WTC11 (cell line): ENCODE results near the gene SPNS2. TPM values are rescaled to one million over a fixed set of nuclear protein-coding genes. Genes with fewer than 3 reads are reported as not detected.

Experiments
- ATAC-seq: fragments of 200-7000 bp; cut with Tn5 transposase; 2 replicates; pipeline ENCODE4 v1.10.0; 2021; ENCODE audit warnings: mild to moderate bottlenecking, moderate library complexity
- CTCF ChIA-PET: fragments of 300-600 bp; sonication (Branson Sonifier 250); formaldehyde crosslinking; loops from one replicate; lab custom pipeline; 2021; ENCODE audit warnings: antibody characterized with exemption; lab: Charles Lee
- POLR2A ChIA-PET: fragments of 350-600 bp; sonication (Branson Sonifier 250); formaldehyde crosslinking; loops from one replicate; lab custom pipeline; 2021; ENCODE audit warnings: antibody characterized with exemption; lab: Charles Lee
- DNase-seq: peaks from one replicate; pipeline ENCODE4 v3.0.0; 2021; ENCODE audit warnings: low spot score
- H3K27ac Mint-ChIP-seq: 2 replicates; pipeline ENCODE4 v1.8.0; 2021; ENCODE audit warnings: mixed read lengths
- H3K27me3 Mint-ChIP-seq: 2 replicates; pipeline ENCODE4 v1.8.0; 2021; ENCODE audit warnings: low read depth, mild to moderate bottlenecking, moderate library complexity, mixed read lengths
- H3K36me3 Mint-ChIP-seq: 2 replicates; pipeline ENCODE4 v1.8.0; 2021; ENCODE audit warnings: mixed read lengths
- H3K4me1 Mint-ChIP-seq: 2 replicates; pipeline ENCODE4 v1.8.0; 2022; ENCODE audit warnings: mixed read lengths
- H3K4me3 Mint-ChIP-seq: 2 replicates; pipeline ENCODE4 v1.8.0; 2021; ENCODE audit warnings: mild to moderate bottlenecking, moderate library complexity, mixed read lengths
- H3K9me3 Mint-ChIP-seq: 2 replicates; pipeline ENCODE4 v1.8.0; 2021; ENCODE audit warnings: mixed read lengths
- CREB1 ChIP-seq: sonication (generic); formaldehyde crosslinking; IDR thresholded peaks from 2 replicates; pipeline ENCODE4 v1.8.0; 2023; ENCODE audit warnings: mild to moderate bottlenecking, missing genetic modification reagents
- CTCF ChIP-seq: fragments of 200-600 bp; IDR thresholded peaks from 2 replicates; pipeline ENCODE4 v1.8.0; 2022; ENCODE audit warnings: antibody characterized with exemption
- ELF4 ChIP-seq: sonication (generic); formaldehyde crosslinking; IDR thresholded peaks from 2 replicates; pipeline ENCODE4 v1.8.1; 2022; ENCODE audit warnings: low read depth, mild to moderate bottlenecking, moderate library complexity, missing genetic modification reagents
- ESRRA ChIP-seq: sonication (generic); formaldehyde crosslinking; IDR thresholded peaks from 2 replicates; pipeline ENCODE4 v1.8.1; 2022; ENCODE audit warnings: mild to moderate bottlenecking, missing genetic modification reagents, borderline replicate concordance
- ETV6 ChIP-seq: sonication (generic); formaldehyde crosslinking; IDR thresholded peaks from 2 replicates; pipeline ENCODE4 v1.8.1; 2022; ENCODE audit warnings: mild to moderate bottlenecking, missing genetic modification reagents
- GRHL2 ChIP-seq: fragments of 250-450 bp; sonication (Bioruptor Pico); IDR thresholded peaks from 2 replicates; pipeline ENCODE4 v1.8.0; 2022; ENCODE audit warnings: mild to moderate bottlenecking, moderate library complexity; ENCODE audit not compliant: insufficient replicate concordance, severe bottlenecking
- GTF2I ChIP-seq: fragments of 250-450 bp; sonication (Bioruptor Pico); conservative IDR thresholded peaks from 2 replicates; pipeline ENCODE4 v1.4.0; 2021; ENCODE audit warnings: mild to moderate bottlenecking
- HMGA2 ChIP-seq: fragments of 250-450 bp; sonication (Bioruptor Pico); IDR thresholded peaks from 2 replicates; pipeline ENCODE4 v1.4.0; 2021; ENCODE audit warnings: mild to moderate bottlenecking, moderate library complexity
- NR3C1 ChIP-seq: sonication (generic); formaldehyde crosslinking; conservative IDR thresholded peaks from 2 replicates; pipeline ENCODE4 v1.8.1; 2023; ENCODE audit warnings: low read depth, mild to moderate bottlenecking, missing genetic modification reagents
- OVOL2 ChIP-seq: fragments of 250-450 bp; sonication (Bioruptor Pico); IDR thresholded peaks from 2 replicates; pipeline ENCODE4 v1.9.0; 2021; ENCODE audit warnings: mild to moderate bottlenecking, borderline replicate concordance
- PRDM15 ChIP-seq: sonication (generic); formaldehyde crosslinking; IDR thresholded peaks from 2 replicates; pipeline ENCODE4 v1.8.0; 2022; ENCODE audit warnings: missing genetic modification reagents
- TEAD1 ChIP-seq: sonication (generic); formaldehyde crosslinking; IDR thresholded peaks from 2 replicates; pipeline ENCODE4 v1.8.0; 2022; ENCODE audit warnings: mild to moderate bottlenecking, missing genetic modification reagents
- TEAD4 ChIP-seq: sonication (generic); formaldehyde crosslinking; IDR thresholded peaks from 2 replicates; pipeline ENCODE4 v1.8.0; 2022; ENCODE audit warnings: mild to moderate bottlenecking, missing genetic modification reagents
- ZBTB21 ChIP-seq: sonication (generic); formaldehyde crosslinking; IDR thresholded peaks from 2 replicates; pipeline ENCODE4 v1.8.1; 2023; ENCODE audit warnings: mild to moderate bottlenecking, missing genetic modification reagents, borderline replicate concordance
- ZNF396 ChIP-seq: fragments of 250-450 bp; sonication (Bioruptor Pico); IDR thresholded peaks from 2 replicates; pipeline ENCODE4 v1.8.0; 2021; ENCODE audit warnings: mild to moderate bottlenecking, moderate library complexity, borderline replicate concordance
- total RNA-seq: library from RNA; stranded (reverse); gene quantifications from 3 replicates; pipeline ENCODE4 v1.2.3, GENCODE V29; 2021
- TF ChIP-seq, protein P1 (sequence below): fragments of 250-450 bp; sonication (Bioruptor Pico); conservative IDR thresholded peaks from 2 replicates; pipeline ENCODE4 v1.9.0; 2021; ENCODE audit warnings: mild to moderate bottlenecking
- TF ChIP-seq, protein P2 (sequence below): sonication (generic); formaldehyde crosslinking; IDR thresholded peaks from 2 replicates; pipeline ENCODE4 v1.8.0; 2022; ENCODE audit warnings: mild to moderate bottlenecking, missing genetic modification reagents
- TF ChIP-seq, protein P3 (sequence below): sonication (generic); formaldehyde crosslinking; IDR thresholded peaks from 2 replicates; pipeline ENCODE4 v1.8.1; 2022; ENCODE audit warnings: missing genetic modification reagents, borderline replicate concordance

Gene SPNS2
- total RNA-seq, 1 experiment from 2014 or later: 0.87 TPM

DNA sequence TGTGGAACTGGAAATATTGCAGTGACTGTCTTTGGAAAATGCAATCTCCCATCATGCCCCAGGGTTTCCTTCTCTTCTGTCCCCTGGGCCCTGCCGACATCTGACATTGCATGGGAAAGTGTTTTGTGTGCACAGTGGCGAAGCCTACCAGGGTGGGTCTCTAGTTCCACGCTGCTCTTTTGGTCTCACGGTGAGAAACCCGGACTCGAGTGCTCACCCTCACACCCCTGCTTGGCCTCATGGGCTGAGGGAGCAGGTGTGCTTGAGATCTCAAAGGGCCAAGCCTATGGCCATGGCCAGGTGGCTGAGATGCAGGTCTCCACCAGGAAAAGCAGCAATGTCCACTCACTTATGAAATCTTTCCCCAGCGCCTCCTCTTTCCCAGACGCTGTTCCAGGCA, 32.9 kb upstream of the SPNS2 start:
- POLR2A ChIA-PET: no interaction called here
- CTCF ChIA-PET: no interaction called here
- H3K27me3 Mint-ChIP-seq: peaks cover 5% of the 10 kb centered on the region; the same call in 1 of the 2 replicates
- H3K4me1 Mint-ChIP-seq: no peaks in the 10 kb centered on the region
- DNase-seq (no peak), ATAC-seq (no peak)
- H3K36me3 Mint-ChIP-seq: no peaks in the 10 kb centered on the region
- H3K4me3 Mint-ChIP-seq: no peak overlapping the region
- H3K9me3 Mint-ChIP-seq: peaks cover 6% of the 10 kb centered on the region
- TF ChIP-seq CTCF (no peak), OVOL2 (CRISPR knock-in tag) (no peak), HMGA2 (CRISPR knock-in tag) (no peak), GRHL2 (no peak), TEAD1 (CRISPR knock-in tag) (no peak), TEAD4 (CRISPR knock-in tag) (no peak), ELF4 (CRISPR knock-in tag) (no peak), NR3C1 (CRISPR knock-in tag) (no peak), CREB1 (CRISPR knock-in tag) (no peak), ZBTB21 (CRISPR knock-in tag) (no peak)
- TF ChIP-seq, protein P1, sequence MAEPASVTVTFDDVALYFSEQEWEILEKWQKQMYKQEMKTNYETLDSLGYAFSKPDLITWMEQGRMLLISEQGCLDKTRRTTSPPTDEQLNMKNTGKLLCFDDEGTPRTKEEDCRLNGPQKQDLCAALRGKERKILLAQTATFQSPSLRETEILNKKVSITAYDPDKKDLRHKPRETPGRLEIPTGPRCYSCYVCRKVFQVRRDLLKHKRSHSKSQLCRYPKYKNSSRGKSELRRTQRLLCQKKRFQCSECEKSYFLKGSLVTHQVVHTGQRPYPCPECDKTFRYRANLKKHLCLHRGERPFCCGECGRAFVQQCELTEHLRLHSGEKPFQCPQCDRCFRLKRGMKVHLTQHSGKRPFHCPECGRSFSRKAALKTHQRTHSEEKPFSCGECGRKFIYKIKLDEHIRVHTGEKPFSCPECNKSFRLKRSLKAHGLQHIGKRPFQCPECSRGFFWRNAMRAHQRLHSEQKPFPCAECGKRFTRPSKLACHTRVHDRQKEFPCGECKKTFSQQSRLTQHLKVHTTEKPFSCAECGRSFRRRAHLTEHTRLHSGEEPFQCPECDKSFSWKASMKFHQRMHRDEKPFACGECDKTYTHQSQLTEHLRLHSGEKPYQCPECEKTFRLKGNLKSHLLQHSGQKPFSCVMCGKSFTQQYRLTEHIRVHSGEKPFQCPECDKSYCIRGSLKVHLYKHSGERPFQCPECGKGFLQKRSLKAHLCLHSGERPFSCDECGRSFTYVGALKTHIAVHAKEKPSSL: no peak
- TF ChIP-seq, protein P2, sequence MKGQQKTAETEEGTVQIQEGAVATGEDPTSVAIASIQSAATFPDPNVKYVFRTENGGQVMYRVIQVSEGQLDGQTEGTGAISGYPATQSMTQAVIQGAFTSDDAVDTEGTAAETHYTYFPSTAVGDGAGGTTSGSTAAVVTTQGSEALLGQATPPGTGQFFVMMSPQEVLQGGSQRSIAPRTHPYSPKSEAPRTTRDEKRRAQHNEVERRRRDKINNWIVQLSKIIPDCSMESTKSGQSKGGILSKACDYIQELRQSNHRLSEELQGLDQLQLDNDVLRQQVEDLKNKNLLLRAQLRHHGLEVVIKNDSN (CRISPR knock-in tag): no peak
- H3K27ac Mint-ChIP-seq: no peak overlapping the region

GRCh38 chr17:4467287-4467686, 31.4 kb upstream of the SPNS2 start:
- ChIA-PET POLR2A (no interaction called here), CTCF (no interaction called here)
- no peak for TF ChIP-seq CREB1 (CRISPR knock-in tag)
- TF ChIP-seq PRDM15 (CRISPR knock-in tag): no peak
- TF ChIP-seq ESRRA (CRISPR knock-in tag): no peak
- TF ChIP-seq, protein P3, sequence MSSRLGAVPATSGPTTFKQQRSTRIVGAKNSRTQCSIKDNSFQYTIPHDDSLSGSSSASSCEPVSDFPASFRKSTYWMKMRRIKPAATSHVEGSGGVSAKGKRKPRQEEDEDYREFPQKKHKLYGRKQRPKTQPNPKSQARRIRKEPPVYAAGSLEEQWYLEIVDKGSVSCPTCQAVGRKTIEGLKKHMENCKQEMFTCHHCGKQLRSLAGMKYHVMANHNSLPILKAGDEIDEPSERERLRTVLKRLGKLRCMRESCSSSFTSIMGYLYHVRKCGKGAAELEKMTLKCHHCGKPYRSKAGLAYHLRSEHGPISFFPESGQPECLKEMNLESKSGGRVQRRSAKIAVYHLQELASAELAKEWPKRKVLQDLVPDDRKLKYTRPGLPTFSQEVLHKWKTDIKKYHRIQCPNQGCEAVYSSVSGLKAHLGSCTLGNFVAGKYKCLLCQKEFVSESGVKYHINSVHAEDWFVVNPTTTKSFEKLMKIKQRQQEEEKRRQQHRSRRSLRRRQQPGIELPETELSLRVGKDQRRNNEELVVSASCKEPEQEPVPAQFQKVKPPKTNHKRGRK (CRISPR knock-in tag): no peak
- no peak for TF ChIP-seq GTF2I (CRISPR knock-in tag)
- no peak for TF ChIP-seq ETV6 (CRISPR knock-in tag)
- TF ChIP-seq ZNF396: no peak
- no peaks in the 10 kb centered on the region for H3K4me1 Mint-ChIP-seq
- H3K9me3 Mint-ChIP-seq: no peaks in the 10 kb centered on the region
- ATAC-seq (no peak), DNase-seq (no peak)
- no peak overlapping the region for H3K4me3 Mint-ChIP-seq
- no peak overlapping the region; the same call in 1 of the 2 replicates for H3K27ac Mint-ChIP-seq
- H3K27me3 Mint-ChIP-seq: no peaks in the 10 kb centered on the region; the same call in 1 of the 2 replicates
- no peaks in the 10 kb centered on the region for H3K36me3 Mint-ChIP-seq
